ENCODE results near the gene ANO2.

ANO2 gene

GRCh38 chr12:5624486-5625272, 320.4 kb downstream of the ANO2 start:
- TF ChIP-seq CTCF (IDR thresholded peaks at IDR 0.05; ENCODE audit: low read depth, low read length), result no peak
- DNase-seq (ENCODE audit: low read depth, low spot score), result no peak
- H3K4me3 ChIP-seq (ENCODE audit: low read depth, low read length), result no peak overlapping the region
- in situ Hi-C loops (cut with HindIII; ENCODE audit: low sequenced_read_pairs), result no loop called here

- no peak overlapping the region for H3K4me3 ChIP-seq (ENCODE audit: low read depth, low read length)
- no peak for DNase-seq (ENCODE audit: low read depth, low spot score)
- in situ Hi-C loops (cut with HindIII; ENCODE audit: low sequenced_read_pairs), result no loop called here
- no peak for TF ChIP-seq CTCF (IDR thresholded peaks at IDR 0.05; ENCODE audit: low read depth, low read length)
Measured at GRCh38 chr12:5623411-5623810, 321.6 kb downstream of the ANO2 start.

GRCh38 chr12:5622280-5622679, 322.8 kb downstream of the ANO2 start:
- no peak overlapping the region for H3K4me3 ChIP-seq (ENCODE audit: low read depth, low read length)
- in situ Hi-C loops (cut with HindIII; ENCODE audit: low sequenced_read_pairs), result no loop called here
- no peak for DNase-seq (ENCODE audit: low read depth, low spot score)
- no peak for TF ChIP-seq CTCF (IDR thresholded peaks at IDR 0.05; ENCODE audit: low read depth, low read length)

GRCh38 chr12:5621329-5621728, 323.7 kb downstream of the ANO2 start:
- no peak for DNase-seq (ENCODE audit: low read depth, low spot score)
- no peak for TF ChIP-seq CTCF (IDR thresholded peaks at IDR 0.05; ENCODE audit: low read depth, low read length)
- in situ Hi-C loops (cut with HindIII; ENCODE audit: low sequenced_read_pairs), result no loop called here
- no peak overlapping the region for H3K4me3 ChIP-seq (ENCODE audit: low read depth, low read length)

- H3K4me3 ChIP-seq (ENCODE audit: low read depth, low read length), result no peak overlapping the region
- TF ChIP-seq CTCF (IDR thresholded peaks at IDR 0.05; ENCODE audit: low read depth, low read length), result no peak
- no peak for DNase-seq (ENCODE audit: low read depth, low spot score)
- in situ Hi-C loops (cut with HindIII; ENCODE audit: low sequenced_read_pairs), result no loop called here
Measured at GRCh38 chr12:5620896-5621295, 324.2 kb downstream of the ANO2 start.

- in situ Hi-C loops (cut with HindIII; ENCODE audit: low sequenced_read_pairs), result no loop called here
- no peak overlapping the region for H3K4me3 ChIP-seq (ENCODE audit: low read depth, low read length)
- no peak for DNase-seq (ENCODE audit: low read depth, low spot score)
- no peak for TF ChIP-seq CTCF (IDR thresholded peaks at IDR 0.05; ENCODE audit: low read depth, low read length)
Measured at GRCh38 chr12:5619628-5620027, 325.4 kb downstream of the ANO2 start.
